GM18873 (cell line): ENCODE measurements around the gene ITGB4.

Experiments used
- ATAC-seq: cut with Tn5 transposase; IDR thresholded peaks from one replicate; pipeline ENCODE4 v1.9.1; 2021; ENCODE audit warnings: mild to moderate bottlenecking, moderate library complexity, moderate number of reproducible peaks; ENCODE audit not compliant: unreplicated experiment, low FRiP score

The ITGB4 gene

GRCh38 chr17:75729351-75729750, 8.1 kb downstream of the ITGB4 start:
- no peak for ATAC-seq

- no peak for ATAC-seq
Observed at GRCh38 chr17:75730065-75730464, 8.8 kb downstream of the ITGB4 start.

GRCh38 chr17:75731086-75731715, 9.9 kb downstream of the ITGB4 start:
- ATAC-seq = no peak

GRCh38 chr17:75731716-75732498, 10.6 kb downstream of the ITGB4 start:
- no peak for ATAC-seq

- no peak for ATAC-seq
Observed at GRCh38 chr17:75733471-75733870, 12.2 kb downstream of the ITGB4 start.

- no peak for ATAC-seq
Observed at GRCh38 chr17:75734674-75735294, 13.5 kb downstream of the ITGB4 start.

GRCh38 chr17:75736173-75736835, 15.0 kb downstream of the ITGB4 start:
- no peak for ATAC-seq

GRCh38 chr17:75737133-75737962, 16.1 kb downstream of the ITGB4 start:
- ATAC-seq = no peak

GRCh38 chr17:75738218-75738802, 17.1 kb downstream of the ITGB4 start:
- no peak for ATAC-seq

GRCh38 chr17:75739174-75739573, 17.9 kb downstream of the ITGB4 start:
- ATAC-seq = no peak

GRCh38 chr17:75739801-75740200, 18.5 kb downstream of the ITGB4 start:
- no peak for ATAC-seq

- ATAC-seq = no peak
Observed at GRCh38 chr17:75740215-75740614, 19.0 kb downstream of the ITGB4 start.

GRCh38 chr17:75740631-75741077, 19.4 kb downstream of the ITGB4 start:
- ATAC-seq = no peak

- no peak for ATAC-seq
Observed at GRCh38 chr17:75742337-75742736, 21.1 kb downstream of the ITGB4 start.

- no peak for ATAC-seq
Observed at GRCh38 chr17:75743625-75744206, 22.5 kb downstream of the ITGB4 start.

GRCh38 chr17:75748706-75749105, 27.4 kb downstream of the ITGB4 start:
- ATAC-seq = no peak

- ATAC-seq = no peak
Observed at GRCh38 chr17:75749545-75750389, 28.5 kb downstream of the ITGB4 start.

- no peak for ATAC-seq
Observed at GRCh38 chr17:75750661-75751423, 29.6 kb downstream of the ITGB4 start.
